Effector memory CD4-positive, alpha-beta T cell (primary cell): Measurements from ENCODE around the gene PARN.
"Not testable (repeated sequence)": the region's sequence is repeated elsewhere in the genome, so short reads cannot be mapped to it uniquely, and the experiment has no call there.

ENCODE experiments used
- DNase-seq, 3 donors: peaks; one replicate each; pipeline ENCODE4 v3.0.0-alpha.2; 2020
- H3K27ac ChIP-seq: 2 replicates; pipeline ENCODE4 v1.7.0; 2013; ENCODE audit warnings: mild to moderate bottlenecking, low read length, moderate library complexity; ENCODE audit not compliant: insufficient read depth, poor library complexity, severe bottlenecking
- H3K27me3 ChIP-seq: replicated peaks from 2 replicates; pipeline ENCODE4 v1.7.0; 2013; ENCODE audit warnings: mild to moderate bottlenecking, low read length; ENCODE audit not compliant: insufficient read depth, control insufficient read depth, poor library complexity, severe bottlenecking
- H3K36me3 ChIP-seq: 2 replicates; pipeline ENCODE4 v1.7.0; 2013; ENCODE audit warnings: mild to moderate bottlenecking, low read length, moderate library complexity; ENCODE audit not compliant: control insufficient read depth, insufficient read depth
- H3K4me1 ChIP-seq: 2 replicates; pipeline ENCODE4 v1.7.0; 2013; ENCODE audit warnings: low read length, mild to moderate bottlenecking; ENCODE audit not compliant: control insufficient read depth, insufficient read depth, poor library complexity, severe bottlenecking
- H3K4me3 ChIP-seq: 2 replicates; pipeline ENCODE4 v1.7.0; 2013; ENCODE audit warnings: low read length, low read depth, mild to moderate bottlenecking; ENCODE audit not compliant: insufficient read depth, poor library complexity, severe bottlenecking
- H3K9me3 ChIP-seq: 2 replicates; pipeline ENCODE4 v1.7.0; 2013; ENCODE audit warnings: mild to moderate bottlenecking, low read length, moderate library complexity; ENCODE audit not compliant: control insufficient read depth

The PARN gene

GRCh38 chr16:14449334-14449733 is 180.7 kb downstream of the PARN start:
- Histone ChIP-seq H3K4me3 (no peak overlapping the region), H3K9me3 (no peaks in the 10 kb centered on the region), H3K27me3 (no peaks in the 10 kb centered on the region), H3K4me1 (no peaks in the 10 kb centered on the region), H3K36me3 (peaks cover 10% of the 10 kb centered on the region), H3K27ac (no peak overlapping the region)
- no peak for DNase-seq

DNA sequence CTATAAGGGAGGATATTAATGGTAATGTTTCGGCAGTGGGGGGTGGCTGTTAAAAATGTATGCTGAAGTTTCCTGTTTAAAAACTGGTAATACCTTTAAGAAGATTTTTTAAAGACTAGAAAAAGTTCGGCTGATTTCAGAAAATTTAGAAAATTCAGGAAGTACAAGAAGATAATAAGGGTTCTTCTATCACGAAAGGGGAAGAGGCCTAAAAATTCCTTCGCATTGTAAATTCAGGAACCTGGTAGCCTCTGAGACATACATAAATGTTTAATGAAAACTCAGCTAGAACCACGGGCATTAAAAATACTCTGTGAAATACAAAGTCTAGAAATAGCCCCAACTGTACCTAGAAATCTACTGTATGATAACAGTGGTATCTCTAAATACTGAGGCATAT is 181.2 kb downstream of the PARN start:
- Histone ChIP-seq H3K4me3 (no peak overlapping the region), H3K36me3 (peaks cover 10% of the 10 kb centered on the region), H3K27ac (no peak overlapping the region), H3K9me3 (no peaks in the 10 kb centered on the region), H3K4me1 (no peaks in the 10 kb centered on the region), H3K27me3 (no peaks in the 10 kb centered on the region)
- no peak for DNase-seq

DNA sequence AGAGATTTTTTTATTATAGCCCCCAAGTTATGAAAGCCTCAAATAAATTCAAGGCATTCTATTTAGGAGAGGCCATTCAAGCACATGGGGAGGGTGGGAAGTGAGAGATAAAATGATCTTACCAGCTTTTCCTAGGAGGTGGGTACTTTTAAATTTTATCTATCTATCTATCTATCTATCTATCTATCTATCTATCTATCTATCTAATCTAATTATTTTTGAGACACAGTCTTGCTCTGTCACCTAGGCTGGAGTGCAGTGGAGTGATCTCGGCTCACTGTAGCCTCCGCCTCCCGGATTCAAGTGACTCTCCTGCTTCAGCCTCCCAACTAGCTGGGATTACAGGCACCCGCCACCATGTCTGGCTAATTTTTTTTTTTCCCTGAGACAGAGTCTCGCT is 182.3 kb downstream of the PARN start:
- peaks cover 10% of the 10 kb centered on the region for H3K36me3 ChIP-seq
- H3K4me3 ChIP-seq: no peak overlapping the region
- H3K4me1 ChIP-seq: no peaks in the 10 kb centered on the region
- H3K27me3 ChIP-seq: no peaks in the 10 kb centered on the region
- no peaks in the 10 kb centered on the region for H3K9me3 ChIP-seq
- no peak for DNase-seq
- no peak overlapping the region for H3K27ac ChIP-seq

GRCh38 chr16:14446796-14447195 is 183.3 kb downstream of the PARN start:
- Histone ChIP-seq H3K9me3 (no peaks in the 10 kb centered on the region), H3K4me3 (no peak overlapping the region), H3K36me3 (peaks cover 10% of the 10 kb centered on the region), H3K27ac (no peak overlapping the region), H3K27me3 (no peaks in the 10 kb centered on the region), H3K4me1 (no peaks in the 10 kb centered on the region)
- no peak for DNase-seq

DNA sequence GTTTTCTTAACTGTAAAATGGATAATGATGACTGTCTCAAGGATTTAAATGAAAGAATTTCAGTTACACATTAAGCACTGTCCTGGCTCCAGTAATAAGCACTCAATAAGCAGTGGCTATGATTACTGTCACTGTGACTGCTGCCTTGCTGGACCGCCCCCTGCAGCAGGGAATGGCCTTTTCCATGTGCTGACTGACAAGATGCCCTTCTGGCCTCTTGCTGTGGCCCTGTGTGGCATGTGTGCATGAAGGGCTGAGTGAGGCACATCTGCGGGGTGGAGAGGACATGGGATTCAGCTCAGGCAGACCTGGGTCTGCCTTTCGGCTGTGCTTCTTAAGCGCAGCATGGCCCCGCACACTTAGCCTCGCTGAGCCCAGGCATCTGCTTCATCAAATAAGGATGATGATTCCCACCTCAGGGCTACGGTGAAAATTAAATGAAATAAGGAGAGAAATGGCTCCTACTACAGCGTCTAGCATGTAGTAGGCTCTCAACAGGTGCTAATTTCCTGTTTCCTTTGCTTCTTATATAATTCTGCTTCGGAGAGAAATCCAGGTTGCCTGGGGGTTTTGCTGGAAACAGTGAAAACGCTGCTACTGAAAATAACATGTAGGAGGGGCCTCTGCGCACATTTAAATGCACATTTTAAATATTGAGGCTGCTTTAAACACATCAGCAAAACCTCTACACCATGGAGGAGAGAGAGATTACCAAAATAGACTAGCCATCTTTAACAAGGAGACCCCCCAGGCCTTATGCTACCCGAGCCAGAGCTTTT is 183.9 kb downstream of the PARN start:
- peaks cover 10% of the 10 kb centered on the region for H3K36me3 ChIP-seq
- H3K4me3 ChIP-seq: no peak overlapping the region
- no peak for DNase-seq
- H3K9me3 ChIP-seq: no peaks in the 10 kb centered on the region
- H3K4me1 ChIP-seq: no peaks in the 10 kb centered on the region
- no peaks in the 10 kb centered on the region for H3K27me3 ChIP-seq
- no peak overlapping the region for H3K27ac ChIP-seq

GRCh38 chr16:14444979-14445810 is 184.9 kb downstream of the PARN start:
- no peak overlapping the region for H3K4me3 ChIP-seq
- no peak overlapping the region for H3K27ac ChIP-seq
- no peaks in the 10 kb centered on the region for H3K27me3 ChIP-seq
- peaks cover 10% of the 10 kb centered on the region for H3K36me3 ChIP-seq
- H3K4me1 ChIP-seq: no peaks in the 10 kb centered on the region
- DNase-seq: no peak
- H3K9me3 ChIP-seq: no peaks in the 10 kb centered on the region

DNA sequence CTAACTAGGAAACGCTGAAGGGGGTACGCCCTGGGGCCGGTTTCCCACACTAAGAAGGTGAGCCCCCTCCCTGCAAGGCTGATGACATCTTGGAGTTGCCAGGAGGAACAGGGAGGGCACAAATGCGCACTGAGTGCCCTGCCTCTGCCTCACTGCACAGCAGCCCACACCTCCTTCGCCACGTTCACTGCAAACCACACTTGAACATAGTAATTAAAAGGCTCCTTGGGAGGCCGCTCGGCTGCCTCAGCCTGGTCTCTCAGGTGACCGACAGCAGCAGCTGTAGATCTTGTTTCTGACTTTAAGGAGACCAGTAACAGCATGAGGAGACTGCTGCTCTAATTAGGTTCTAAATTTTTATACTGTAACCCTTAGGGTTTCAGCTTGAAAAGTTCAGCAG is 188.5 kb downstream of the PARN start:
- DNase-seq: not testable (repeated sequence)

DNA sequence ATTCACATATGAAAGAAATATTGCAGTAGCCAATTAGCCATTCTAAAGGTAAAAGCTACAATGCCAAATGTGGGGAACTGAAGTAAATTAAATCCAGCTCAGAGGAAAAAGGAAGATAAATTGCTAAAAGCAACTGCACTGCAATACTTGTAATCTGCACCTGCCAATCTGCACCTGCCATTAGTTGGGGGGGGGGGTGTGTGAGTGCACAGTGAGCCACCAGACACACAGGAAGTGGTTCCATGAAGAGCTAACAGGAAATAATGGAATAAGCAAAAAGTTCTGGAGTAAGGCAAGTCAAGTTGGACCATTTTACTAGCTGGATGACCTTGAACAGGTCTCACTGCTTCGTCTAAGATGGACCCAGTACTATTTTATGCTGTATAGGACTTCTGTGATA is 191.8 kb downstream of the PARN start:
- no peak overlapping the region for H3K4me3 ChIP-seq
- H3K36me3 ChIP-seq: no peaks in the 10 kb centered on the region
- no peak overlapping the region for H3K27ac ChIP-seq
- no peaks in the 10 kb centered on the region for H3K9me3 ChIP-seq
- no peak for DNase-seq
- H3K27me3 ChIP-seq: no peaks in the 10 kb centered on the region
- H3K4me1 ChIP-seq: no peaks in the 10 kb centered on the region

More for the DNA sequence above, 188.5 kb downstream of the PARN start:
- H3K9me3 ChIP-seq, H3K4me1 ChIP-seq, H3K27ac ChIP-seq, H3K4me3 ChIP-seq, H3K36me3 ChIP-seq, H3K27me3 ChIP-seq: not testable (repeated sequence)

GRCh38 chr16:14437426-14437825 is 192.6 kb downstream of the PARN start:
- H3K4me1 ChIP-seq: no peaks in the 10 kb centered on the region
- H3K27ac ChIP-seq: no peak overlapping the region
- H3K36me3 ChIP-seq: peaks cover 1% of the 10 kb centered on the region
- no peak overlapping the region for H3K4me3 ChIP-seq
- DNase-seq: no peak
- H3K9me3 ChIP-seq: no peaks in the 10 kb centered on the region
- H3K27me3 ChIP-seq: no peaks in the 10 kb centered on the region

GRCh38 chr16:14436401-14436955 is 193.6 kb downstream of the PARN start:
- no peak overlapping the region for H3K4me3 ChIP-seq
- no peaks in the 10 kb centered on the region for H3K27me3 ChIP-seq
- no peaks in the 10 kb centered on the region for H3K9me3 ChIP-seq
- no peak overlapping the region for H3K27ac ChIP-seq
- no peak for DNase-seq
- peaks cover 2% of the 10 kb centered on the region for H3K36me3 ChIP-seq
- no peaks in the 10 kb centered on the region for H3K4me1 ChIP-seq
